Nephron progenitor cell (in vitro differentiated cells): ENCODE results near the gene AASS.
A peak's percentile ranks its signal among the peaks of the same experiment; 100 is the strongest.

Experiments
- DNase-seq: peaks from one replicate; pipeline ENCODE4 v3.0.0; 2021
- H3K27ac Mint-ChIP-seq: 2 replicates; pipeline ENCODE4 v1.8.0; 2021; ENCODE audit warnings: mild to moderate bottlenecking, moderate library complexity, mixed read lengths
- H3K27me3 Mint-ChIP-seq: 2 replicates; pipeline ENCODE4 v1.8.0; 2021; ENCODE audit warnings: mild to moderate bottlenecking, low read depth, mixed read lengths; ENCODE audit not compliant: poor library complexity
- H3K36me3 Mint-ChIP-seq: 2 replicates; pipeline ENCODE4 v1.8.0; 2021; ENCODE audit warnings: low read depth, mixed read lengths
- H3K4me1 Mint-ChIP-seq: 2 replicates; pipeline ENCODE4 v1.8.0; 2021; ENCODE audit warnings: mixed read lengths
- H3K4me3 Mint-ChIP-seq: 2 replicates; pipeline ENCODE4 v1.8.0; 2021; ENCODE audit warnings: mild to moderate bottlenecking, moderate library complexity, mixed read lengths
- H3K9me3 Mint-ChIP-seq: 2 replicates; pipeline ENCODE4 v1.8.0; 2021; ENCODE audit warnings: mild to moderate bottlenecking, moderate library complexity, mixed read lengths
- TF ChIP-seq, protein P1 (sequence below): fragments of 200-600 bp; sonication (generic); IDR thresholded peaks from 2 replicates; pipeline ENCODE4 v1.5.0; 2021; ENCODE audit warnings: antibody characterized with exemption

Gene AASS

DNA sequence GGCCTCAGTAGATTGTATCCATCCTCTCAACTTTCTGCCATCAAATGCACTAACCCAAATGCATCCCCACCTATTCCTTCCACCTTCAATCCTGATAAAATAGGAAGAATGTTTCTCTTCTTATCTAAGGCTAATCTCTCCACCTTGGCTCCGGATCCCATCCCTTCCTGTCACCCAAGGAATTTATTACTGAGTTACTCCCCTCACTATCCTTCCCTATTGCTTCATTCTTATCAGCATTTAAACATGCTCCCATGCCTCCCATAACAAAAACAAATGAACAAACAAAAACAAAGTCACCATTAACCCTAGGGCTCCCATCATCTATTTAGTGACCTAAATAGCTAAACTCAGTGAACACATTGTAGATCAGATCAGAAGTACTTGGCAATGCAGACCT, 25.3 kb downstream of the AASS start:
- TF ChIP-seq, protein P1, sequence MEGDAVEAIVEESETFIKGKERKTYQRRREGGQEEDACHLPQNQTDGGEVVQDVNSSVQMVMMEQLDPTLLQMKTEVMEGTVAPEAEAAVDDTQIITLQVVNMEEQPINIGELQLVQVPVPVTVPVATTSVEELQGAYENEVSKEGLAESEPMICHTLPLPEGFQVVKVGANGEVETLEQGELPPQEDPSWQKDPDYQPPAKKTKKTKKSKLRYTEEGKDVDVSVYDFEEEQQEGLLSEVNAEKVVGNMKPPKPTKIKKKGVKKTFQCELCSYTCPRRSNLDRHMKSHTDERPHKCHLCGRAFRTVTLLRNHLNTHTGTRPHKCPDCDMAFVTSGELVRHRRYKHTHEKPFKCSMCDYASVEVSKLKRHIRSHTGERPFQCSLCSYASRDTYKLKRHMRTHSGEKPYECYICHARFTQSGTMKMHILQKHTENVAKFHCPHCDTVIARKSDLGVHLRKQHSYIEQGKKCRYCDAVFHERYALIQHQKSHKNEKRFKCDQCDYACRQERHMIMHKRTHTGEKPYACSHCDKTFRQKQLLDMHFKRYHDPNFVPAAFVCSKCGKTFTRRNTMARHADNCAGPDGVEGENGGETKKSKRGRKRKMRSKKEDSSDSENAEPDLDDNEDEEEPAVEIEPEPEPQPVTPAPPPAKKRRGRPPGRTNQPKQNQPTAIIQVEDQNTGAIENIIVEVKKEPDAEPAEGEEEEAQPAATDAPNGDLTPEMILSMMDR: no peak
- no peak for DNase-seq
- H3K36me3 Mint-ChIP-seq: peaks cover 72% of the 10 kb centered on the region
- H3K4me1 Mint-ChIP-seq: no peaks in the 10 kb centered on the region
- H3K9me3 Mint-ChIP-seq: no peaks in the 10 kb centered on the region
- H3K4me3 Mint-ChIP-seq: no peak overlapping the region
- H3K27ac Mint-ChIP-seq: peak overlapping the region; percentile 22
- H3K27me3 Mint-ChIP-seq: peaks cover 1% of the 10 kb centered on the region

GRCh38 chr7:122103064-122103463, 41.0 kb downstream of the AASS start:
- Mint-ChIP-seq H3K4me3 (no peak overlapping the region), H3K9me3 (peaks cover 59% of the 10 kb centered on the region), H3K27me3 (no peaks in the 10 kb centered on the region), H3K4me1 (no peaks in the 10 kb centered on the region), H3K36me3 (peaks cover 93% of the 10 kb centered on the region), H3K27ac (no peak overlapping the region)
- TF ChIP-seq, protein P1: no peak
- DNase-seq: no peak

DNA sequence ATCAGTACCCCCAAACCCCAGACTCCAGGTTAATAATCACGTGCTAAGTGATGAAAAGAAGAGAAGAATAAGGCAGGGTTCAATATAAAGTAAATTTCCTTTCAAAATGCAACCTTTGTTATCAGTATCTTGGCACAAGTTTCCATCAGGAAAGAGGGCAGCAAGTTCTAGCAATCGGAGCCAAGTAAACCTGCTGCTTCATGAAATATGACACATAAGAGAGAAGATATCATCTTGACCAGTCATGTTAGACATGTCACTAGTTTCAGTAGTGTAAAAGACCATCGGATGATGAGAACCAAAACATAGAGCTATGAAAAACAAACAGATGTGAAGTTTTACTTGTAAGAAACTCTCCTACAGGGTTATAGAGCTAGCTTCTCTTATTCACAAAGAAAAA, 44.0 kb downstream of the AASS start:
- peaks cover 28% of the 10 kb centered on the region for H3K9me3 Mint-ChIP-seq
- TF ChIP-seq, protein P1: no peak
- H3K4me3 Mint-ChIP-seq: no peak overlapping the region
- H3K36me3 Mint-ChIP-seq: peaks cover 69% of the 10 kb centered on the region
- H3K27me3 Mint-ChIP-seq: no peaks in the 10 kb centered on the region
- H3K27ac Mint-ChIP-seq: no peak overlapping the region
- H3K4me1 Mint-ChIP-seq: no peaks in the 10 kb centered on the region
- DNase-seq: no peak

- Mint-ChIP-seq H3K36me3 (peaks cover 37% of the 10 kb centered on the region), H3K27me3 (no peaks in the 10 kb centered on the region), H3K4me3 (no peak overlapping the region), H3K9me3 (no peaks in the 10 kb centered on the region), H3K4me1 (no peaks in the 10 kb centered on the region), H3K27ac (no peak overlapping the region)
- TF ChIP-seq, protein P1: no peak
- DNase-seq: no peak
These were observed 48.4 kb downstream of the AASS start for GRCh38 chr7:122095642-122096041.

GRCh38 chr7:122094549-122094948, 49.5 kb downstream of the AASS start:
- no peaks in the 10 kb centered on the region for H3K9me3 Mint-ChIP-seq
- H3K4me1 Mint-ChIP-seq: no peaks in the 10 kb centered on the region
- H3K27me3 Mint-ChIP-seq: no peaks in the 10 kb centered on the region
- no peak for DNase-seq
- H3K4me3 Mint-ChIP-seq: no peak overlapping the region
- TF ChIP-seq, protein P1: no peak
- peaks cover 27% of the 10 kb centered on the region for H3K36me3 Mint-ChIP-seq
- H3K27ac Mint-ChIP-seq: no peak overlapping the region

GRCh38 chr7:122092964-122093797, 50.9 kb downstream of the AASS start:
- no peak overlapping the region for H3K27ac Mint-ChIP-seq

More at GRCh38 chr7:122092964-122093797, 50.9 kb downstream of the AASS start:
- TF ChIP-seq, protein P1: peak; percentile 88
- Mint-ChIP-seq H3K9me3 (no peaks in the 10 kb centered on the region), H3K4me3 (no peak overlapping the region), H3K36me3 (peaks cover 26% of the 10 kb centered on the region), H3K4me1 (no peaks in the 10 kb centered on the region), H3K27me3 (no peaks in the 10 kb centered on the region)
- peak; percentile 72 for DNase-seq
